K562 (cell line): ENCODE results near the gene TAF3. TPM values are rescaled to one million over a fixed set of nuclear protein-coding genes. Genes with fewer than 3 reads are reported as not detected.

Source experiments
- ATAC-seq: fragments of 200-7000 bp; cut with Tn5 transposase; 3 replicates; pipeline ENCODE4 v1.9.1; 2020; ENCODE audit warnings: moderate library complexity
- BruUV-seq: library from RNA; stranded (reverse); fragments of 400-500 nt; replicated peaks from 2 replicates; lab custom pipeline; 2021; lab: Mats Ljungman, UMichigan
- CTCF ChIA-PET: fragments of 300-600 bp; formaldehyde crosslinking; extraction: SDS; loops from one replicate; lab custom pipeline; 2021; ENCODE audit warnings: low intra/inter-chr PET ratio; lab: Yijun Ruan, JAX
- POLR2A ChIA-PET: fragments of 300-600, 350-650 bp; sonication (Branson Sonifier 250); formaldehyde crosslinking; extraction: SDS; loops from one replicate; lab custom pipeline; 2021; ENCODE audit warnings: antibody characterized with exemption, inconsistent platforms; lab: Yijun Ruan, JAX
- DNase-seq, 4 experiments: peaks; one replicate each; pipeline versions ENCODE4 v3.0.0 to v3.0.0-alpha.2; 2011 to 2018; ENCODE audit warnings: low spot score in 3 of 4, mixed read lengths in 3 of 4; ENCODE audit errors: extremely low read depth in 1 of 4
- FAIRE-seq: peaks from 2 replicates; lab custom pipeline; 2011; peaks lifted over from hg19 to GRCh38; lab: Jason Lieb, UNC
- H2AFZ ChIP-seq: 2 replicates; pipeline ENCODE4 v1.6.0; 2011; ENCODE audit warnings: low read depth, low read length, control low read depth, inconsistent platforms
- H3K27ac ChIP-seq: fragments of 200-600 bp; 3 replicates; pipeline ENCODE4 v1.8.0; 2011; ENCODE audit warnings: low read depth, mild to moderate bottlenecking, control low read depth, inconsistent platforms, low read length, moderate library complexity, mixed read lengths; ENCODE audit errors: extremely low read depth
- H3K27me3 ChIP-seq, 2 experiments: fragments of 300-600 bp in 1 of 2; 2 replicates in 1 of 2; 3 replicates in 1 of 2; pipeline versions ENCODE4 v1.6.0 to v1.8.0; 2011; ENCODE audit warnings: inconsistent platforms in 2 of 2, low read length in 2 of 2, mild to moderate bottlenecking in 1 of 2, mixed read lengths in 1 of 2, moderate library complexity in 1 of 2; ENCODE audit not compliant: control insufficient read depth in 2 of 2, insufficient read depth in 2 of 2
- H3K36me3 ChIP-seq: fragments of 300-600 bp; 3 replicates; pipeline ENCODE4 v1.8.0; 2011; ENCODE audit warnings: mild to moderate bottlenecking, low read length, inconsistent platforms; ENCODE audit not compliant: control insufficient read depth, insufficient read depth
- H3K4me1 ChIP-seq, 2 experiments: fragments of 200-600 bp in 1 of 2; replicated peaks in 1 of 2; 2 replicates in 1 of 2; 3 replicates in 1 of 2; pipeline versions ENCODE4 v1.5.1 to v1.8.0; 2011; ENCODE audit warnings: inconsistent platforms in 2 of 2, low read length in 2 of 2, mild to moderate bottlenecking in 1 of 2, mixed read lengths in 1 of 2, moderate library complexity in 1 of 2; ENCODE audit not compliant: control insufficient read depth in 2 of 2, insufficient read depth in 2 of 2
- H3K4me2 ChIP-seq: 2 replicates; pipeline ENCODE4 v1.6.1; 2011; ENCODE audit warnings: low read length, control low read depth, inconsistent platforms, mixed read lengths; ENCODE audit not compliant: insufficient read depth
- H3K4me3 ChIP-seq: fragments of 200-600 bp; sonication (generic), shearing (Covaris generic); 2 replicates; pipeline ENCODE4 v1.5.1; 2016; ENCODE audit warnings: control low read depth, inconsistent platforms
- H3K79me2 ChIP-seq: fragments of 200-600 bp; 3 replicates; pipeline ENCODE4 v1.8.0; 2011; ENCODE audit warnings: low read length, inconsistent platforms; ENCODE audit not compliant: control insufficient read depth, insufficient read depth
- H3K9ac ChIP-seq, 2 experiments: 2 replicates each; pipeline versions ENCODE4 v1.6.0 to v1.6.1; 2011; ENCODE audit warnings: low read depth in 2 of 2, low read length in 2 of 2, control low read depth in 1 of 2, inconsistent platforms in 1 of 2, mild to moderate bottlenecking in 1 of 2, mixed read lengths in 1 of 2; ENCODE audit not compliant: insufficient read depth in 1 of 2
- H3K9me1 ChIP-seq: one replicate; pipeline ENCODE4 v1.6.0; 2011; ENCODE audit warnings: inconsistent platforms, mild to moderate bottlenecking, low read length, moderate library complexity; ENCODE audit not compliant: control insufficient read depth, insufficient read depth
- H3K9me3 ChIP-seq: replicated peaks from 2 replicates; pipeline ENCODE4 v1.5.1; 2011; ENCODE audit warnings: low read depth, low read length, inconsistent platforms; ENCODE audit not compliant: control insufficient read depth, insufficient read depth
- H4K20me1 ChIP-seq: replicated peaks from 2 replicates; pipeline ENCODE4 v1.6.1; 2011; ENCODE audit warnings: low read length, inconsistent platforms, mixed read lengths; ENCODE audit not compliant: control insufficient read depth, insufficient read depth
- ASH1L ChIP-seq: fragments of 450-650 bp; IDR thresholded peaks from 2 replicates; pipeline ENCODE4 v1.6.1; 2018; ENCODE audit warnings: borderline replicate concordance, mild to moderate bottlenecking, low read depth; ENCODE audit not compliant: partially characterized antibody
- BCLAF1 ChIP-seq, 2 experiments: fragments of 450-650 bp in 1 of 2; IDR thresholded peaks; 2 replicates each; pipeline ENCODE4 v1.6.1; 2011 to 2017; ENCODE audit warnings: low read depth in 2 of 2, antibody characterized with exemption in 1 of 2, borderline replicate concordance in 1 of 2, low read length in 1 of 2, mild to moderate bottlenecking in 1 of 2, mixed read lengths in 1 of 2; ENCODE audit not compliant: control insufficient read depth in 1 of 2
- CCAR2 ChIP-seq: fragments of 200-400 bp; formaldehyde crosslinking; IDR thresholded peaks from 2 replicates; pipeline ENCODE4 v1.6.1; 2017; ENCODE audit warnings: mild to moderate bottlenecking, low read depth, low read length
- CREB3 ChIP-seq: fragments of 450-650 bp; conservative IDR thresholded peaks from 2 replicates; pipeline ENCODE4 v1.6.1; 2016; ENCODE audit warnings: missing genetic modification characterization, low read depth, mild to moderate bottlenecking, missing compliant biosample characterization, moderate library complexity
- HOXB6 ChIP-seq: fragments of 250-450 bp; sonication (Bioruptor Pico); IDR thresholded peaks from 2 replicates; pipeline ENCODE4 v1.5.1; 2022; ENCODE audit warnings: mild to moderate bottlenecking, borderline replicate concordance
- POLR2B ChIP-seq: fragments of 450-650 bp; IDR thresholded peaks from 2 replicates; pipeline ENCODE4 v1.6.1; 2018; ENCODE audit warnings: low read depth; ENCODE audit not compliant: partially characterized antibody
- TBL1XR1 ChIP-seq, 2 experiments: IDR thresholded peaks; 2 replicates each; pipeline ENCODE4 v1.6.1; 2012; ENCODE audit warnings: improper control_type of control experiment in 2 of 2, low read length in 2 of 2, mild to moderate bottlenecking in 1 of 2
- ZBED1 ChIP-seq: IDR thresholded peaks from 2 replicates; pipeline ENCODE4 v1.6.1; 2014
- WGBS: fragments of 100-300 bp; shearing (Covaris generic); methylation state at CpG from one replicate; pipeline ENCODE4 v1.1.6; 2016; ENCODE audit warnings: low coverage, mixed read lengths; ENCODE audit not compliant: insufficient coverage; ENCODE audit errors: missing lambda C conversion rate; 5-methylcytosine and 5-hydroxymethylcytosine counted together
- in situ Hi-C: fragments of 300-500 bp; cut with MboI; formaldehyde crosslinking; loops from 4 replicates; pipeline ENCODE4 v1.15.0; 2018; ENCODE audit warnings: inconsistent platforms, mixed read lengths
- intact Hi-C: fragments of 100-400 bp; cut with micrococcal nuclease; formaldehyde crosslinking; loops from 2 replicates; pipeline ENCODE4 v1.14.2; 2022
- polyA plus RNA-seq, 8 experiments: library from polyadenylated mRNA; depleted of rRNA in 4 of 8; stranded (reverse) in 5 of 8; unstranded in 3 of 8; fragments of >200 nt; fragmentation: Nextera tagmentation in 2 of 8; fragmentation: Illumina TruSeq in 1 of 8; extraction: Ambion mirVana in 2 of 8; extraction: Trizol in 1 of 8; gene quantifications; 2 replicates each; pipeline versions ENCODE4 v1.2.1 to v1.2.3, GENCODE V29; 2011 to 2014; ENCODE audit warnings: inconsistent platforms in 1 of 8, missing spikeins in 1 of 8
- total RNA-seq, 7 experiments: library from RNA; depleted of rRNA in 6 of 7; stranded (reverse); fragments of >200 nt in 6 of 7; fragmentation: Illumina TruSeq in 2 of 7; extraction: Trizol in 2 of 7; gene quantifications; 2 replicates each; pipeline versions ENCODE4 v1.2.1 to v1.2.3, GENCODE V29; 2011 to 2021; ENCODE audit warnings: low replicate concordance in 1 of 7

Gene TAF3
- total and polyA plus RNA-seq, 9 of the 15 experiments (the other 6 are each of a cell fraction or from before 2014, with no cell fraction given), result 1.5 to 9.9 (median 4.1) TPM

GRCh38 chr10:8023321-8023720, 205.0 kb downstream of the TAF3 start:
- Histone ChIP-seq H3K79me2 (no peaks in the 10 kb centered on the region), H3K36me3 (no peaks in the 10 kb centered on the region), H3K9me1 (no peaks in the 10 kb centered on the region), H3K4me3 (no peak overlapping the region), H3K9me3 (no peaks in the 10 kb centered on the region), H4K20me1 (no peaks in the 10 kb centered on the region), H3K27ac (no peak overlapping the region), H3K27me3 (peaks cover 11 to 20% of the 10 kb centered on the region in 2 experiments; a peak in 4 of 5 replicates), H3K9ac (no peak overlapping the region), H3K4me2 (no peak overlapping the region), H2AFZ (no peak overlapping the region), H3K4me1 (no peaks in the 10 kb centered on the region)
- ATAC-seq (no peak), DNase-seq (no peak), FAIRE-seq (no peak)
- no peak for TF ChIP-seq POLR2B
- no peak for TF ChIP-seq ZBED1
- TF ChIP-seq TBL1XR1 (IDR thresholded peaks at IDR 0.05; ENCODE audit: low read length in 2 of 2), result no peak
- no peak for TF ChIP-seq ASH1L
- no peak for TF ChIP-seq CCAR2
- no peak for TF ChIP-seq HOXB6 (CRISPR knock-in tag)
- no peak for TF ChIP-seq CREB3
- no peak for TF ChIP-seq BCLAF1 (IDR thresholded peaks at IDR 0.05; ENCODE audit: borderline replicate concordance in 1 of 2, control insufficient read depth in 1 of 2, low read depth in 2 of 2, low read length in 1 of 2)
- in situ Hi-C loops (no loop called here), intact Hi-C loops (no loop called here)
- 21% methylated on average over 4 of the region's 4 CpGs for WGBS
- ChIA-PET POLR2A (interaction anchor here (0.6 to 0.7 kb wide), 2 partner anchors 14 to 18 kb away, joined by 3 read pairs; no protein-coding TSS in a partner anchor), CTCF (no interaction called here)
- BruUV-seq, result no TSS peak
